GM18867 (cell line): ENCODE results near the gene SDK1.

ENCODE experiments used
- ATAC-seq: cut with Tn5 transposase; IDR thresholded peaks from one replicate; pipeline ENCODE4 v1.9.1; 2021; ENCODE audit warnings: mild to moderate bottlenecking, moderate library complexity; ENCODE audit not compliant: unreplicated experiment

SDK1 gene

DNA sequence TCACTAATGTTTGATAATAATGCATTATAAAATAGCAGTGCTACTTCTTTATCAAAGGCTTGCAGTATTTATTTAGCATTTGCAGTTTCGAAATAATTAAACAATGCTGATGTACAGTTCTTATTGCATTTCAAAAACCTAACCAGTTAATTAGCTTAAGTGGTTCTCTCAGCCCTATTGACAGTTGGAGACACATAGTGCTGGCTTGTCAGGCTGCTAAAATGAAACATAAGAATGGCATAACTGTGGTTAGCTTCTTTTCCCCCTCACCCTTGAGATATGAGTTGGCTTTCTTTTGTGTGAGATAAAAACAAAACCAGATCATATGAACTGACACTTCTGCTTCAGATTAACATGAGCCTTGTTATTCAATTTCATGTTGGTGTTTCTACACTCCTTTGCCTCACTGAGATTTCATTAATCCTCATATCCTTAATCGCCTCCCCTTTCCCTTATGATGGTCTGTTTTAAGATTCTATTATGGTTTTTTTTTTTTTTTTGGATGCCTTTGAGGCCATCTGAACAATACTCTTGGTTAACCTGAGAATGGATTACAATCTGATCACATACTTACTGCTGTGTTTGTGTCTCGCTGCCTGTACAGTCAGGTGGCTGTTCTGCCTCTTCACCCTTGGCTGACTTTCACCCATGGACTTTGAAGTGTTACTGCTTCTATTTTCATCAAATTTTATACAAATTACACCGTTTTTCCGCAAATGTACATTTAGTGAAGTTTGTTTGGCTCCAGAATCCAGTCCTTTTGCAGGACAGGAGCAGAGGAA is 108.0 kb downstream of the SDK1 start:
- ATAC-seq, result no peak

DNA sequence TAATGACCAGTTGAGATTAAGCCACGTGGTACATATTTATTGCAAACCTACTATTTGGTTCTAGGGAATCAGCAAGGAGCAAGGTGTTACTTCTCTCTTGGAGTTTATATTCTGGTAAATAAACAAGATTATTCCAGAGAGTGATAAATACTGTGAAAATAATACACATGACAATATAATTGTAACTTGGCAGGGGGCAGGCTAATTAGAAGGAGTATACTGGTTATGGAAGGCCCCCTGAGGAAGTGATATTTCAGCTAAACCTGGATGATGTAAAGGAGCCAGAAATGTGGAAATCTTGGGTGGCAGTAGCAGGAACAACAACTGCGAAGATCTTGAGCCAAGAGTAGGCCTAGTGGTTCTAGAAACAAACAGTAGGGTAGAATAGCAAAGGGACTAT is 111.8 kb downstream of the SDK1 start:
- no peak for ATAC-seq

DNA sequence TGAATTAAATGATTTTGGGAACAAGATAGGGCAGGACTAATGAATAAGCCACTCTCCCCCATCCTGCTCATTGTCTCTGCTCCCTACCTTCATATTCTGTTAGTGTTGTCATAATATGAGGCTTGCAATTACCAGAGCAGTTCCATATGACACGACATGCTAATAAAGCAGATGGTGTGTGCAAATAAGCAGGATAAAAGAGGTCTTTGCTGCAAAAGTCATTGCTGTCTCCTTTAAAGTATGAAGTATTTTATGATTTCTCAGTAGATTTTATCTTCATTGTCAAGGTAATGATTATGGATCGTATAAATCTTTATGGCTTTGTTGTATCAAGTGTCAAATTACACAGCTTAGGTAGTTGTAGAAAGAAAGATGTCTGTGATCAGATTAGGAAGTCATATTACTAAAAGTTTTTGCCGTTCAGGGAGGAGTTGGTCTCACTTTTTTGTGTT is 114.8 kb downstream of the SDK1 start:
- no peak for ATAC-seq

DNA sequence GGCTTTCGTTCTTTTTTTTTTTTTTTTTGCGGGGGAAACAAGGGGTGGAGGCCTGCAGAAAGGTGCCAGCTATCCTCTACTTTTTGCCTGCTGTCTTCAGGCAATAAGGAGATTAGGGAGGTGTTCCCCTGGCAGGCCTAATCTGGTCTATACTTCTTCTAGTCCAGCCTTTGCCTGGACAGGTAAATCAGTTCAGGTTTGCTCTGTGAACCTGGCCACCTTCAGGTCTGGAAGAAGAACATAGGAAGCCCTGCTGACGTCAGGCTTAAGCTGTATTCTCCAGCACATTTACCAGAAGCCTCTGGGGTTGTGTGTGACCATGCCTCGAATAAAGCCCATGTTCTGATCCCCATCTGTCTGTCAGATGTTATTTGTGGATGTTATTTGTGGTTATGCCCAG is 115.4 kb downstream of the SDK1 start:
- ATAC-seq, result no peak

DNA sequence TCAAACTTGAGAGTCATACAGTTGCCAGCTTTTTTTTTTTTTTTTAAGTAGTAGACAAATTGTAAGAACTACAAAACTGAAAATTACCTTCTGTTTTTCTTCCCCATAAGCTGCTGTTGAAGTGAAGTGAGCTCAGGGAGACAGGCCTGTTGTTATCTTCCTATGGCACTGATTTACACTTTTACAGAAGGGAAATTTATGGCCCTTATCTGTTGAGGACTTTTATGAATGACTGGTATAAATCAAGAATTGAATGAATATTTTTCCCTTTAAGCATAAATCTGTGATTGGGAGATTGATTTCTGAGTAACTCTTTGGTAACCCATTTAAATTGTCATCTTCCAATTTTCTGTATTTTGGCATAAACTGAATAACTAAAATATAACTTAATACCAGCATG is 124.0 kb downstream of the SDK1 start:
- no peak for ATAC-seq

DNA sequence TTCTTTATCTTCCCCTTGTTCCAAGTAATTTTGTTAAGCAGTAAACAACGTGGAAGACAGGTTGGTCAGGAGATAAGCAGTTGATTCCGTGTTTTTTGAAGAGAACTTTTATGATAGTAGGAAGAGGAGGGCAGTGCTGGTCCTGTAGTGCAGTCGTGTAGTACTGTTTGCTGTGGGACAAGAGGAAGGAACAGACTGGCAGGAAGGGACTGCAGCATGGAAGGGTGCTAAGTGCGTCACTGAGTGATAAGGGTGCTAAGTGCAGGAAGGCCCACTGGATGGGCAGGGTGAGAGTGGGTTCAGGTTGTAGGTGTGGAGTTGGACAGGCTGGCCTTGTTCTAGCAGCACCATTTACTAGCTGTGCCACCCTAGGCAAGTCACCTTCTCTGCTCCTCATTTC is 125.0 kb downstream of the SDK1 start:
- ATAC-seq, result no peak

DNA sequence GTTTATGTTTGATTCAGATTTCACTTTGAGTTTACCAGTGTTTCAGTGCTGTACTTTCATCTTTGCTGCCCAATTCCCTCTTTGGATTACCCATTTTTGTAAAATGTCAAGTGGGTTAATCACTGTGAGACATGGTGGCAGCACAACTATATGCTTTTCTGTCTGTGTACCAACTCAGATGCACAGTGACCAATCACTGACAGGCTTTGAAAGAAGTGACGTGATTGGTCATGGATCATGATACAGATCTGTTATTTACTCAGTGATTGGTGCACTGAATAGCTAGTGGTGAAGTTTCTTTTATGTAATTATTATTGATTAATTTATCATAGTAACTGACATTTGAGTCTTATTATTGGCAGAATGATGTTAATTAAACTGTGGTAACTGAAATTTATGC is 126.9 kb downstream of the SDK1 start:
- ATAC-seq, result no peak

DNA sequence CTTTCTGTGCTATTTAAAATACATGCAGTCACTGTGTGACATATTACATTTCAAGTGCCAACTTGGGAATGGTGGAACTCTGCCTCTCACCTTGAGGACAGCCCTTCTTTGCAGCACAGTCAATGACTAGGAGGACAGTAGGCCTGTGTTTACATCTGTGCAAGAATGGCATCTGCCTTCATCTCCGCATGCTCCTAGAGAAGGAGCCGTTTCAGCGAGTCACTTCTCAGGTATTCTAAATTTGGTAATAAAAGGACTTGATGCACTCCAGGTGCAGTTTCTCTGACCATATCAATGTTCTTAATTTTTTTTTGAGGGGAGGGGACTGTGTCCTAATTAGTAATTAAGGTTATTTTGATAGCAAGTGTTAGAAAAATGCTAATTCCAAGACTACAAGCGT is 128.9 kb downstream of the SDK1 start:
- no peak for ATAC-seq

DNA sequence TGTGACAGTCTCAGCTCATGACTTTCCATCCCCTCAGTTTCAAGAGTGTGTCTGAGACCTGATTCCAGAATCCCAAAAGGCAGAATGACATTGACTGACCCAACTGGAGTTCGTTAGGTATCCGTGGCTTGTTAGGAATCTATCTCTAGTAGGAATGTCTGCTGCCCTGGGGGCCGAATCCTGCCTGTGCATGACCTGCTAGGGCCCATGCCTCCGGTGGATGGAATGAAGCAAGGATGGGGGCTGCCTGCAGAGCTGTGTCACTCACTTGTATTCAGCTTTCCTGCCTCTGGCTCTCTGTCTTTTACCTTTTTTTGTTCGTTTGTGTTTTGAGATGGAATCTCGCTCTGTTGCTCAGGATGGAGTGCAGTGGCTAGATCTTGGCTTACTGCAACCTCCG is 129.5 kb downstream of the SDK1 start:
- ATAC-seq, result no peak

DNA sequence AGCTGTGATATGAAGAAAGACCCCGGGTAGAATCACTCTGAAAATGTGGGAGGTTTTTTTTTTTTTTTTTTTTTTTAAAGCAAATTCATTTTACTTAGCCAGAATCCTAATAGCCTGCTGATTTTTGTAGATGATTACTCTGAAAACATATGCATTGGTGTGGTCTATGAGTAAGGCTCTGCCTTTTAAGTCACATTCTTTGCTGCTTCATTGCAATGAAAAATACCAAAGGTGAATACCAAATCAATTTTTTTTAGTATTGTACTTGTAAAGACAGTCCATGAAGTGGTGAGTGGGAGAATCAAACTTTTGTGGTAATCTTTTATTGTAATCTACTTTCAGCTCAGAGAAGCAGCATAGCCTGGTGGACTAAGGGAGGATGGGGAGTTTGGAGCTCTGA is 130.3 kb downstream of the SDK1 start:
- no peak for ATAC-seq

DNA sequence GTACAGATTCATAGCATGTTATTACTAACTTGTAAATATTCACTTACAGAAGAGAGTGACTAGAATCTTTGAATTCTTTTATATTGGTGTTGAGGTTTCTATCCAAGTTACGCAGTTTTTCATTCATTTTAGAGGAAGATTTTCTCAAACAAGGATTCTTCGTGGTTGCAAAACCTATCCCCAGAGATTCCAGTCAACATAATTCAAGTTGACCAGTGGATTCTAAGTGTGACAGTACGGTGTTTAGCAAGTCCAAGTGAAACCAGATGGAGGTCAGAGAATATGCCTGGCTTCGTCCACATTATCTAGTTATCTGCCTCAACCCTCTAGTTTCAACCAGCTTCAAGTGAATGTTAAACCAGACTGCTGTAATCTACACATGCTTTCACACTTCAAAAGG is 131.9 kb downstream of the SDK1 start:
- ATAC-seq, result no peak

DNA sequence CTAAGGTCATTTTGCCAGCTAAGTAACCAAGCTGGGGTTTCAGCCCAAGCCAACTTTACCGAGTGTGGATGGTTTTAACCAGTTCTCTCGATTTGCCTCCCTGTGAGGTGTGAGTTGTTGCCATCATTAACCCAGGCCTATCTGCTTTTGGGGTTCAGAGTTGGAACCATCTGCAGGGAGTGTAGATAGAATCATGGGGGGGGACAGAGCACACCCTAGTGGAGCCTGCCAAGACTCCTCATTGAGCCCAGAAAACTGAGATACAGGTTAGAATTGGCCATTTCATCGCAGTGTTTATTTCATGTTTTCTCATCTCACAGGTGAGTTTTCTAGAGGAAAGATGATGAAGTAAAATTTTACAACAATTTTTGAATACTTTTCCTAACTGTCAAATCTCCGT is 133.6 kb downstream of the SDK1 start:
- no peak for ATAC-seq

DNA sequence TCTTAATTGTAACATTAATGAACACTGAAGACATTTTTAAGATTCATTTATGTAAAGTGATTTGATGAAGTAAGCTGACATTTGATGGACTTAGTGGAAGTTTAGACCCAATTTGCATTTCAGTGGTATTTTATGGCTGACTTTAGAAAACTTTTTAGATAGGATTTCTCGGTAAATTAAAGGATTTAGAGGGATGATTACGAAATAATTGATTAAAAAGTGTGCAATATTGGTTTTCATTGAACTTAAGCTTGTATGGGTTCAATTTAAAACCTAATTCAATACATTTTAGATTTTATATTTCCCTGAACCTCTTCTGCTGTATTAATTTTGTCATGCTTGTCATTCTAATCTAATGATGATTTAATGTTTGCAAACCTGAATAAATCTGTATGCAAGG is 135.1 kb downstream of the SDK1 start:
- ATAC-seq, result no peak

DNA sequence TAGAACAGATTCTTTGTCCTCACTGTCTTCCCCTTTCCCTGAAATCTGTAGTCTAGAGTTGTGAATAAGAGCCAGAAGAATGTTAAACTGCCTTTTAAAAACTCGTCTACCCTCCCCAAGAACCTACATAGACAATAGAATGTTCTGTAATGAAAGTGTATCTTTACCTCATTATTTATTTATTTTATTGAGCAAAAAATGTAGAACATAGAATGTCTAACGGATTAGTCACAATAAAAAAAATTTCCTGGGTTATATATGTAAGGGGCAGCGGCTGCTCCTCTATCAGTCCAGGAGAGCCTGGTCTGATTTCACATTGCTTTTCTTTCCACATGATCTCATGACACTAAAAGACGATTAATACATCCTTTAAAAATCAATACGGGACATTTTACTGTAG is 135.7 kb downstream of the SDK1 start:
- ATAC-seq, result no peak

DNA sequence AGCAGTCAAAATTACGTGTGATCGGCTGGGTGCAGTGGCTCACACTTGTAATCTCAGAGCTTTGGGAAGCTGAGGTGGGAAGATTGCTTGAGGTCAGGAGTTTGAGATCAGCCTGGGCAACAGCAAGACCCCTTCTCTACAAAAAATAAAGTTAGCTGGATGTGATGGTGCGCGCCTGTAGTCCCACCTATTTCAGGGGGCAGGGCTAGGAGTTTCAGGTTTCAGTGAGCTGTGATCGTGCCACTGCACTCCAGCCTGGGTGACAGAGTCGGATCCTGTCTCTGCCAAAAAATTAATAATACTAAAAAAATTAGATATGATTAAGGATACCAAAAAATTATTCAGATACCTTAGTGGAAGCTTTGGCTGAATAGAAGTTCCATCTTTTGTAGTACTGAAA is 136.4 kb downstream of the SDK1 start:
- no peak for ATAC-seq

DNA sequence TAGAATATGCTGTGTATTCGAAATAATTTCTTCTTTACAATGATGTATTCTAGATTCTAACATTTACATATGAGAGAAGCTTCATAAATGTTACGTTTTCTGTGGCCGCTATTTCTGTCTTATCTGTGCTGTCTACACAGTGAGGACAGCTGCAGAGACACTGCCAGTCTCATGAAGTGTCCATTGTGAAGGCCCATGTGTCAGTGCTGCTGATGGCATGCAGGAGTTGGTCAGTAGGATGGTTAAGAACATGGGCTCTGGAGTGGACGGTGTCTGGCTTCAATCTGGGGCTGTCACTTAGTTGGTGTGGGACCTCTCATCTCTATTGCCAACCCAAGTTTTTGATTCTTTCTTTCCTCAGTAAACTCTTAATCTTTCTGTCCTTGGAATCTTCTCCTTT is 137.3 kb downstream of the SDK1 start:
- ATAC-seq, result no peak

DNA sequence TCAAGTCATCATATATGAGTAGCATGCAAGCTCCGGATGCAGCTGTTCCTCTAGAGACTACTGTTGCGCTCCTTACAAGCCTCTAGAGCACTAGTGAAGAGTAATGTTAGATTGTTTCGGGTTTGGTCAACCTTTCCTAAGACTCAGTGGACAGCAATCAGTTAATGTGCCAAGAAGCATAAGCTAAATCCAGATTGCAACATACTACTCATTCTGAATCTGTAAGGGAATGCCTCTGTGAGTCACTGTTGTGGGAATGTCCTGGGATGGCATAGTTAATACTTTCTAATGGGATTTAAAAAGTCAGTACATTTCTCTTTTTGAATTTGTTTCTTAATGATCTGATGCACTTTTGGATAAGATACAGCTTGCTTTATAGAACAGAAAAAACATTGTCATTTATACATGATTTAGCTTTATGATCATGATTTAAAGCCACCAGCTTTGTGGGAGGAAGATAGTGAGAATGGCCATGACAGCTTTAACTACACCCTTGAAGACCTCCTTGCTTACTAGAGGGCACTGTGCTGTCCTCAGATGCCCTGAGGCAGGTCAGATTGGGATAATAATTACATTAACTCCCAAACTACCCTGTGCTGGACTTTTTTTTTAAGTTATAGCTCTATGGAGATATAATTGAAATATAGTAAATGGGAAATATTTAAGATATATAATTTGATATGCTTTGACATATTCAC is 138.4 kb downstream of the SDK1 start:
- no peak for ATAC-seq

DNA sequence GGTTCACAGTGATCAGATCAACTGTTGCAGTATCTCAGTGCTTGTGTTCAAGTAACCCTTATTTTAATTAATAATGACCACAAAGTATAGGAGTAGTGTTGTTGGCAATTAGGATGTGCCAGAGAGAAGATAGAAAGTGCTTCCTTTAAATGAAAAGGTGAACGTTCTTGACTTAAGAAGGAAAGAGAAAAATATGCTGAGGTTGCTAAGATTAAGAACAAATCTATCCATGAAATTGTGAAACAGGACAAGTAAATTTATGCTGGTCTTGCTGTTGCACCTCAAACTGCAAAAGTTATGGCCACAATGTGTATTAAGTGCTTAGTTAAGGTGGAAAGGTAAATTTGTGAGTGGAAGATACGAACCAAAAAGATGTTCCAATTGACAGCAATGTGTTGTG is 139.5 kb downstream of the SDK1 start:
- ATAC-seq, result no peak

DNA sequence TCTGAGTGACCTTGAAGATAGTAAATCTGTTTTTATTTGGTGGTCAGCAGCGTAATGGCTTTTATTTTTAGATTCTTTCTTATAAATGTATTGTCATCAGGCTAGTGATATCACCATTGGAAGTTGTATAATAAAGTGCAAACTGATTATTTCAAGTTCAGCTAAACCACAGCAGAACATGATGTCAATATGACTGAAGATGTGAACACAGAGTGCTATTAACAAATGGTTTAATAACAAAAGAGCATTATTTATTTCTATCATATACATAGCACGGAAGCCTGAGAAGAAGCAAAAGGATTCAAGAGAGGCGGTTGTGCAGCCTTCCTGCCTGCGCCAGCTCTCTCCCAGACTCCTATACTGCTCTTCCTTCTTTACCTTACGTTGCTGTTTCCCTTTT is 142.7 kb downstream of the SDK1 start:
- ATAC-seq, result no peak

DNA sequence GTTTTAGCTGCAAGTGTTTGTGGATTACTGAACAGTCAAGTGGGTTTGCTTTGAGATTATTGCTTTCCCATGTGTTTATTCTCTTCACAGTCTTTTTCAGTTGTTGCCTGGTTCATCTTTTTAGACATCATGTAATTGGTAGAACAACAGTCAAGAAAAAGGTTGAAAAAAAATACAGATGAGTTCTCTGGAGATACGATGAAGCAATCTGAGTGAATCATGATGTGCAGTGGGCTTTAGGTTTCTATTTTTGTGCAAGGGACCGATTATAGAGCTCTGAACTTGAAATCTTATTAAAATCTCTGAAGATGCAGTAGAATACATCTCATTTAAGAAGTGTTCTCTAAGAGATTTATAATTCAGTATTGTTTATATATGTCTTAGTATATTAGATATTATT is 145.7 kb downstream of the SDK1 start:
- no peak for ATAC-seq

DNA sequence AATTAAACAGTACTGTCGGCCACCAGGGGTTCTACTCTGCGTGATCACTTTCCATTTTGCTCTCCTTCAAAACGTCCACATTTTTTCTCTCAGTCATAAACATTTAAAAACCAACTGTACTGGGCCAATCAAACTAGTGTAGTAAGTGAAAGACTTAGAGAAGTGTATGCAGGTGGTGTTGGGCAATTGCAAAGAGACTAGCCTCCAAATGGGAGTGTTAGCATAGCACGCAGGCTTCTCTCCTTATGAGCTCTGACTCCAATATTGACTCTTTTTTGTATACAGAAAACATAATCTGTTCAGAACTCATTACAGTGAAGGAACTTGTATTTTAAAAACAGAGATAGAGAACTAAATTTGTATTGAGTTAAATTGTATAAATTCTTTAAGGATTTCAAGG is 150.6 kb downstream of the SDK1 start:
- no peak for ATAC-seq

DNA sequence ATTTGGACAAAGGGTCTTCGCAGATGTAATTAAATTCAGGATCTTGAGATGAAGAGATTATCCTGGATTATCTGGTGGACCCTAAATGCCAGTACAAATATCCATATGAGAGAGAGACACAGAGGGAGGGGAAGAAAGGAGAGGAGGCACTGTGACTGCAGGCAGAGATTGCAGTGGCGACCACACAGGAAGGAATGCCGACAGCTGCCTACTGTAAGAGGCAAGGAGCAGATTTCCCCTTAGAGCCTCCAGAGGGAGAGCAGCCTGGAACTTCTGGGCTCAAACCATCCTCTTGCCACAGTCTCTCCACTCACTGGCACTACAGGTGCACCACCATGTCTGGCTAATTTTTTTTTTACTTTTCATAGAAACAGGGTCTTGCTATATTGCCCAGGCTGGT is 152.3 kb downstream of the SDK1 start:
- no peak for ATAC-seq
